Thyroid gland (tissue), 4 donors: Measurements from ENCODE around the gene TBRG4. TPM values are rescaled to one million over a fixed set of nuclear protein-coding genes. Genes with fewer than 3 reads are reported as not detected.

ENCODE experiments used
- DNase-seq, 2 donors: peaks; one replicate each; pipeline ENCODE4 v3.0.0-alpha.2; 2019
- H3K27ac ChIP-seq, 3 donors: fragments of 200-600 bp; sonication (generic); 1 replicate in 2 of 3; 2 replicates in 1 of 3; pipeline ENCODE4 v1.5.1; 2016 to 2019; ENCODE audit warnings: mild to moderate bottlenecking in 1 of 3, moderate library complexity in 1 of 3
- H3K27me3 ChIP-seq: fragments of 200-600 bp; sonication (generic); one replicate; pipeline ENCODE4 v1.5.1; 2019
- H3K36me3 ChIP-seq, 2 donors: fragments of 200-600 bp; sonication (generic); one replicate each; pipeline ENCODE4 v1.5.1; 2016 to 2019
- H3K4me1 ChIP-seq, 2 donors: fragments of 200-600 bp; sonication (generic); one replicate each; pipeline ENCODE4 v1.5.1; 2017 to 2019
- H3K4me3 ChIP-seq, 3 donors: fragments of 200-600 bp; sonication (generic); replicated peaks in 1 of 3; 1 replicate in 2 of 3; 2 replicates in 1 of 3; pipeline ENCODE4 v1.5.1; 2016; ENCODE audit warnings: mild to moderate bottlenecking in 1 of 3
- H3K9me3 ChIP-seq: fragments of 200-600 bp; sonication (generic); one replicate; pipeline ENCODE4 v1.5.1; 2017
- POLR2A ChIP-seq, 2 donors: fragments of 450-650 bp; IDR thresholded peaks; one replicate each; pipeline ENCODE4 v1.6.1; 2017; ENCODE audit warnings: antibody characterized with exemption in 2 of 2, mild to moderate bottlenecking in 2 of 2, moderate library complexity in 1 of 2
- WGBS, 2 donors: methylation state at CpG; one replicate each; pipeline ENCODE4 v1.1.5; 2017; 5-methylcytosine and 5-hydroxymethylcytosine counted together
- intact Hi-C: fragments of 100-400 bp; cut with DNase I; formaldehyde crosslinking; loops from one replicate; pipeline ENCODE4 v1.15.1; 2023
- total RNA-seq, 4 donors: library from RNA; depleted of rRNA; stranded (reverse); fragments of >200 nt; gene quantifications; one replicate each; pipeline ENCODE4 v1.2.3, GENCODE V29; 2016
- TF ChIP-seq, protein P1 (sequence below), 6 experiments: fragments of 200-600 bp in 3 of 6; fragments of 450-650 bp in 3 of 6; sonication (generic) in 3 of 6; IDR thresholded peaks; one replicate each; pipeline ENCODE4 v1.5.1; 2016 to 2019; ENCODE audit warnings: antibody characterized with exemption in 6 of 6, mild to moderate bottlenecking in 2 of 6, inconsistent platforms in 1 of 6, moderate library complexity in 1 of 6

TBRG4 gene
- total RNA-seq, 4 donors from 2014 or later: 40.0 to 57.6 (median 49.3) TPM

DNA sequence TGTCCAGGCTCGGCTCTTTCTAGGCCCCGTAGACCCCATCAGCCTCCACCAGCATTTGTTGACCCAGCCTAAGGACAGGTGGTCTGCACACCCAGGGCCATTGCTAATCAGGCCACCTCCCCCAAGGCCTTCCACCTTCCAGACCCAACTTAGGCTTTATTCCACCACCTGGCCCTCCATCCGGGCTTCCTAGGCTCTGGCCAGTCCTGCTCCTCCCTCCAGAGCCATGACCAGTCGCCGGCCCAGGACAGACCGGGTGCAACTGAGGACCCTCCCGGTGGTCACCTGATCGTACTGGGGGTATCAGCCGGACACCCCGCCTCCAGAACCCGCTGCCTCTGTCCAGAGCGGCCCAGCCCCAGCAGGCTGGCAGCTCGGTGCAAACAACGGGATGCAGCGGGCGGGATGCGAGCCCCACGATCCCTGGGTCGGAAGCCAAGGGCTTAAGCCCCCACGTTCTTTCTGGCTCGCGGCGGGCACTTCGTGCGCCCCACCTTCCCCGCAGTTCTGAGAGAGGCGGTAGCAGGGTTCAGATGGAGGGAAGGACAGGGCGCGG is 23.3 kb downstream of the TBRG4 start:
- Histone ChIP-seq H3K9me3 (no peaks in the 10 kb centered on the region), H3K36me3 (no peaks in the 10 kb centered on the region), H3K27ac (no peak overlapping the region), H3K27me3 (no peaks in the 10 kb centered on the region), H3K4me3 (peak overlapping the region in 1 of 3 donors; percentile 43), H3K4me1 (peaks cover 0 to 7% of the 10 kb centered on the region in 2 donors)
- 41 to 58% methylated on average over 10 to 21 of the region's 29 CpGs for WGBS, 2 donors
- intact Hi-C loops: no loop called here
- no peak for TF ChIP-seq POLR2A (IDR thresholded peaks at IDR 0.05)
- TF ChIP-seq, protein P1, sequence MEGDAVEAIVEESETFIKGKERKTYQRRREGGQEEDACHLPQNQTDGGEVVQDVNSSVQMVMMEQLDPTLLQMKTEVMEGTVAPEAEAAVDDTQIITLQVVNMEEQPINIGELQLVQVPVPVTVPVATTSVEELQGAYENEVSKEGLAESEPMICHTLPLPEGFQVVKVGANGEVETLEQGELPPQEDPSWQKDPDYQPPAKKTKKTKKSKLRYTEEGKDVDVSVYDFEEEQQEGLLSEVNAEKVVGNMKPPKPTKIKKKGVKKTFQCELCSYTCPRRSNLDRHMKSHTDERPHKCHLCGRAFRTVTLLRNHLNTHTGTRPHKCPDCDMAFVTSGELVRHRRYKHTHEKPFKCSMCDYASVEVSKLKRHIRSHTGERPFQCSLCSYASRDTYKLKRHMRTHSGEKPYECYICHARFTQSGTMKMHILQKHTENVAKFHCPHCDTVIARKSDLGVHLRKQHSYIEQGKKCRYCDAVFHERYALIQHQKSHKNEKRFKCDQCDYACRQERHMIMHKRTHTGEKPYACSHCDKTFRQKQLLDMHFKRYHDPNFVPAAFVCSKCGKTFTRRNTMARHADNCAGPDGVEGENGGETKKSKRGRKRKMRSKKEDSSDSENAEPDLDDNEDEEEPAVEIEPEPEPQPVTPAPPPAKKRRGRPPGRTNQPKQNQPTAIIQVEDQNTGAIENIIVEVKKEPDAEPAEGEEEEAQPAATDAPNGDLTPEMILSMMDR (IDR thresholded peaks at IDR 0.05): no peak
- DNase-seq: no peak

DNA sequence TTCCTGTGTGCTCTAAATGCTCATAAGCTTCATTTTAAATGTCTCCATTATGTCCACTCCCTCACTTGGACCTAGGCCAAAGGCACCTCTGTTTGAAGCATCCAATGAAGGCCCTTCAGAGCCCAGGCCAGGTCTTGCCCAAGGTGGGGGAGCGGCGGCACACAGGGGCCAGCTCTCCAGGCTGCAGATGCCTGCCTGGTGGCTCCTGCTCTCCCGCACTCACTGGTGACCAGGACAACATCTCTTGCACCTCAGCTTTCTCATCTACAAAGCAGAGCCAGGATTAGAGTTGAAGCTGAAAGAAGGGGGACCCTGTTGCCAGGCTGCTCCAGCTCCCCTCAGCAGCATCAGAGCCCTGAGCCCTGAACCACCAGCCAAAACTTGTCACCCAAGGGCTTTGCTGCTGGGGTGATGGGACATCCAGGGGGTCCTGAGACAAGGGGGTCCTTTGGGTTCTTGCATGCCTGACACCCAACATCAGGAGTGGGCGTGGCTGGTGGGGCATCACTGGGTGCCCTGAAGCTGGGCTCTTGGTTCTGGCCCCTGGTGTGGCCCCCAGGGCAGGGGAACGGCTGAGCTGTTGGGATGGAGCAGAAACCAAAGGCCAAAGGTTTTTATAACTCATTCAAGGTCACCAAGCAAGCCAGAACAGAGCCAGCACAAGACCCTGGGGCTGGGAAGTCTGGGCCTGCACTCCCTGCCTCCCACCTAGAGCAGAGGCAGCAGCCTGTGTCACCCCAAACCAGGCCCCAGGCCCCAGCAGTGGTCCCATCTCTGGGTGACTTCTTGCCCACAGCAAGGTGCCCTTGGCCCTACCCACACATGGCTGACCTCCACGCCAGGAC is 24.0 kb downstream of the TBRG4 start:
- intact Hi-C loops: no loop called here
- H3K9me3 ChIP-seq: no peaks in the 10 kb centered on the region
- H3K36me3 ChIP-seq: no peaks in the 10 kb centered on the region
- H3K27me3 ChIP-seq: no peaks in the 10 kb centered on the region
- WGBS, 2 donors: 97% methylated on average over 4 to 6 of the region's 6 CpGs
- DNase-seq: no peak
- no peak overlapping the region for H3K4me3 ChIP-seq
- H3K27ac ChIP-seq: no peak overlapping the region
- TF ChIP-seq POLR2A (IDR thresholded peaks at IDR 0.05): no peak
- TF ChIP-seq, protein P1 (IDR thresholded peaks at IDR 0.05): no peak
- peaks cover 0 to 7% of the 10 kb centered on the region in 2 donors for H3K4me1 ChIP-seq

DNA sequence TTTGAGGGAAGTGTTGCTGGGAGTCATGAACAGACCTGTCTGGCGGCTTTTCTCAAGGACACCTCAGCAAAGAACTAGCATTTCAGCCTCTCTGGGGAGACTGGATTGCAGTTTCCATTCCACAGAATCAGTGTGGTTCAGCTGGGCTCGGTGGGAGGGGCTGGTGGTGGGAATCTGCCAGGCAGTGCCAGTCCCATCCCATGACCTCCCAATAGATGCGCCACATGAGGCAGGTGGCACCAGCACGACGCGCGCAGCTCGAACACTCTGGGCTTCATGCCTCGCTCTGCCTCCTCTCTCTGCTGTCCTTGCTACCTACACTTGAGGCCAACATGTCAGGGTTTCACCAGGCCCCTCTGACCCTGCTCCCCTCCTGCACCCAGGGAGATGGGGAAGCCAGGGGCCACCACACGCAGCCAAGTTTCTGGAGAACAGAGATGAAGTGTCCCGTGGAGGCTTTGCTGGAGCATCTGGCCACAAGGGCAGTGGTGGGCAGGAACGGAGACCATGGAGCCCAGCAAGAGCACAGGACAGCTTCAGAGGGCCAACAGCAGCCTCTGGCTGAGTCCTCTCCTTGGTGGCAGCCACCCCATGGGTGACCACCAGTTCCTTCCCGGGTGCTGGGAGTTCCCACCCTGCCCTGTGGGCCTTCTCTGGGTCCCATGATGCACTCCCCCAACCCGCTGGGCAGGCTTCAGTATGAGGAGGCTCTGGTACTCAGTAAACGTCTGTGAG is 25.0 kb downstream of the TBRG4 start:
- H3K4me1 ChIP-seq: peaks cover 0 to 7% of the 10 kb centered on the region in 2 donors
- no peaks in the 10 kb centered on the region for H3K9me3 ChIP-seq
- WGBS, 2 donors: 84 to 87% methylated on average over 15 of the region's 15 CpGs
- intact Hi-C loops: no loop called here
- H3K36me3 ChIP-seq: no peaks in the 10 kb centered on the region
- no peak for DNase-seq
- H3K27ac ChIP-seq: no peak overlapping the region
- no peak for TF ChIP-seq POLR2A (IDR thresholded peaks at IDR 0.05)
- TF ChIP-seq, protein P1 (IDR thresholded peaks at IDR 0.05): no peak
- H3K4me3 ChIP-seq: no peak overlapping the region
- no peaks in the 10 kb centered on the region for H3K27me3 ChIP-seq

DNA sequence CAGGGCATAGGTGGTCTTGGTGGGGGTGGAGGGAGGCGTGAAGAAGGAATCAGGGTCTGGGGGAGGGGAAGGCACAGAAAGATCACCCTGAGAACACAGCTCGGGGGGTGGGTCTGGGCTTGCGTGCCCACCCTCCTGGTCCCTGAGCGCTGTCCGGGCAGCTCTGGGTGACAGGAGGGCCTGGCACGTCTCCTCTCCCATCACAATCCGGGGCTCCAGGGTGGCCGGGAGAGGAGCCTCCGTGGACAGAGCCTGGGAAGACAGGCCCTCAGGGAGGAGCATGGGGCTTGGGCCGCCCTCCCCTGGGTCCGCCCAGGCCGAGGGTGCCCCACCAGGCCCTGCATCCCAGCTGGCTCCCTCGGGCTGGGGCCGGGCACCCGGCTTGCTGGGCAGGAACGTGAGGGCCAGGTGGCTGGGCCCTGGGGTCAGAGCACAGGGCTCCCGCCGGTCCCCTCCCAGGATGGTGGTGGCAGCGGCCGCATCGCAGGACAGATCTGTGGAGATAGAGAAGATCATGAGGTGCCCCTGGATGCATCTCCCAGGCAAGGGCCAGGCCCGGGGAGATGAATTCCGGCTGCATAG is 25.8 kb downstream of the TBRG4 start:
- TF ChIP-seq, protein P1 (IDR thresholded peaks at IDR 0.05): no peak
- TF ChIP-seq POLR2A (IDR thresholded peaks at IDR 0.05): no peak
- intact Hi-C loops: no loop called here
- Histone ChIP-seq H3K9me3 (no peaks in the 10 kb centered on the region), H3K36me3 (no peaks in the 10 kb centered on the region), H3K4me3 (no peak overlapping the region), H3K4me1 (peaks cover 0 to 7% of the 10 kb centered on the region in 2 donors), H3K27me3 (no peaks in the 10 kb centered on the region), H3K27ac (no peak overlapping the region)
- WGBS, 2 donors: 80 to 84% methylated on average over 14 to 22 of the region's 23 CpGs
- DNase-seq: no peak
